ENCODE results near the gene SH3RF3.

SH3RF3 gene

DNA sequence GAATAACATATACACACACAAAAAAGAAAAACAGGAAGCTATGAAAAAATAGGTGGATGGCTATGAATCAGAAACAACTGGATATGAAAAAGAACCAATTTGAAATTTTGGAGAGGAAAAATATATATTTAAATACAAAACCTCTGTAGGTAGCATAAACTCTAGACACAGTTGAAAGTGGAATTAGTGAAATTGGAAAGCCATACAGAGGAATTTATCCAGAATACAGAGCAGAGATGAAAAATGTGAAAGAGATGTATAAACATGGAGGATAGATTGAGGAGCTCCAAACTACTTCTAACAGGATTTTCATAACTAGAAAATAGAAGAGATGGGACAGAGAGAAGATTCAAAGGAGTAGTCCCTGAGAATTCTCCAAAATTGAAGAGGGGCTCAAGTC, 315.9 kb downstream of the SH3RF3 start:
- H3K4me3 ChIP-seq (ENCODE audit: severe bottlenecking) = no peak overlapping the region
- DNase-seq (ENCODE audit: low spot score) (no peak), ATAC-seq (ENCODE audit: low read depth) (no peak)
- no peaks in the 10 kb centered on the region for H3K36me3 ChIP-seq (ENCODE audit: low read depth)
- no peaks in the 10 kb centered on the region for H3K4me1 ChIP-seq (ENCODE audit: insufficient read depth, poor library complexity, severe bottlenecking)
- TF ChIP-seq, protein P1, sequence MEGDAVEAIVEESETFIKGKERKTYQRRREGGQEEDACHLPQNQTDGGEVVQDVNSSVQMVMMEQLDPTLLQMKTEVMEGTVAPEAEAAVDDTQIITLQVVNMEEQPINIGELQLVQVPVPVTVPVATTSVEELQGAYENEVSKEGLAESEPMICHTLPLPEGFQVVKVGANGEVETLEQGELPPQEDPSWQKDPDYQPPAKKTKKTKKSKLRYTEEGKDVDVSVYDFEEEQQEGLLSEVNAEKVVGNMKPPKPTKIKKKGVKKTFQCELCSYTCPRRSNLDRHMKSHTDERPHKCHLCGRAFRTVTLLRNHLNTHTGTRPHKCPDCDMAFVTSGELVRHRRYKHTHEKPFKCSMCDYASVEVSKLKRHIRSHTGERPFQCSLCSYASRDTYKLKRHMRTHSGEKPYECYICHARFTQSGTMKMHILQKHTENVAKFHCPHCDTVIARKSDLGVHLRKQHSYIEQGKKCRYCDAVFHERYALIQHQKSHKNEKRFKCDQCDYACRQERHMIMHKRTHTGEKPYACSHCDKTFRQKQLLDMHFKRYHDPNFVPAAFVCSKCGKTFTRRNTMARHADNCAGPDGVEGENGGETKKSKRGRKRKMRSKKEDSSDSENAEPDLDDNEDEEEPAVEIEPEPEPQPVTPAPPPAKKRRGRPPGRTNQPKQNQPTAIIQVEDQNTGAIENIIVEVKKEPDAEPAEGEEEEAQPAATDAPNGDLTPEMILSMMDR (IDR thresholded peaks at IDR 0.05; ENCODE audit: poor library complexity, severe bottlenecking) = no peak
- H3K27ac ChIP-seq (ENCODE audit: poor library complexity, severe bottlenecking) = no peak overlapping the region
- H3K27me3 ChIP-seq (ENCODE audit: insufficient read depth, poor library complexity, severe bottlenecking) = no peaks in the 10 kb centered on the region
- peaks cover 22% of the 10 kb centered on the region for H3K9me3 ChIP-seq (ENCODE audit: severe bottlenecking)

DNA sequence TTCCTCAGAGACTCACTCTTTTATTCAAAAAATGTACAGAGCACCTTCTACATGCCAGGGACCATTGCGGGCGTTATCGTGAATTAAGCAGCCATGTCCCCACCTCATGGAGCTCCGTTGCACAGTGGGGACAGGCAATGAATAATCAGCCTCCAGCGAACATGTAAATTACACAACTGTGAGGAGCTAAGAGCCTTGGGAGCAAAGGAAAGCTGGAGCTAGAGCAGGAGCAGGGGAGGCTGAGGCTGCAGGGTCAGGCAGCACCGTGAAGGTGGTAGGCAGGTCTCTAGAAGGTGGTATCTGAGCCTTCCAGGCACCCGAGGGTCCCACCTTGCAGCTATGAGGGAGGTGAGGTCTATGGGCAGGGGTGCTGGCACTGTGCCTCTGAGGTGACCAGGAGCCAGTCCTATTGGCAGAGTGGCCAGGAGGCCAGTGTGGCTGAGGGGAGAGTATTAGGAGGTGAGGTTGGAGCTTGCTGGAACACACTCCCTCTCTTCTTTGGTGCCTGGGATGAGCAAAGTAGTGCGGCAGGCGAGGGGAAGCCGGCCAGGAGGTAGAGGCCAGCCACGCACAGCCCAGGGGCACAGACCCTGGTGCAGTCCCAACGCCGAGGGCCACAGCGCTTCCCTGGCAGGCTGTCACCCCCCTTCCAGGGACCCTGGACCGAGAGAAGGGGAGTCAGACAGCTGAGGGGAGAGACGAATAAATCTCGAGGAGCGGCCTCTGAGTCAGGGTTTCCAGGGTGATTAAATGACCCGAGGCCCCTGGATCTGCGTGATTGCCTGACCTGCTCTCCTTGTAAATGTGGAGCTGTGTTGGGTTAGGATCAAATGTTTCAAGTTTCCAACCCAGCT, 317.5 kb downstream of the SH3RF3 start:
- no peak for ATAC-seq (ENCODE audit: low read depth)
- DNase-seq (ENCODE audit: low spot score) = no peak
- peaks cover 17% of the 10 kb centered on the region for H3K9me3 ChIP-seq (ENCODE audit: severe bottlenecking)
- no peaks in the 10 kb centered on the region for H3K36me3 ChIP-seq (ENCODE audit: low read depth)
- no peaks in the 10 kb centered on the region for H3K27me3 ChIP-seq (ENCODE audit: insufficient read depth, poor library complexity, severe bottlenecking)
- no peak overlapping the region for H3K4me3 ChIP-seq (ENCODE audit: severe bottlenecking)
- H3K4me1 ChIP-seq (ENCODE audit: insufficient read depth, poor library complexity, severe bottlenecking) = no peaks in the 10 kb centered on the region
- H3K27ac ChIP-seq (ENCODE audit: poor library complexity, severe bottlenecking) = no peak overlapping the region
- TF ChIP-seq, protein P1 (IDR thresholded peaks at IDR 0.05; ENCODE audit: poor library complexity, severe bottlenecking) = no peak

DNA sequence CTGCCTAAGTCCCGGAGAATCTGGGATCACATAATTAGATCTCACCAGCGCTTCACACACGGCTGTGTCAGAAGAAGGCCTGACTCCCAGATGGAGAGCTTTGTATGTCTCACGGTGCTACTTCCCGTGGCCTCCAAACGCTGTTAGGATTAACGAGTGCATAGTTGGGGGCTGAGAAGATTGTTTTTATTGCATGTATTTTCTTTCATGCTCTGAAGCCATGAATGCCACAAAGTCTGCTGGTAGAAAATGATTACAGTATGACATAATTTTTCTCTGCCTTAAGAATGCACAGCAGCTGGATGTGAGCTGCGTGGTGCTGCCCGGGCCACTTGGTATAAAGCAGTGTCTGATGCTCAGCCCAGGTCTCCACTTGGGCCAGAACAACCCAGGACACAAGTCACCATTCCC, 318.3 kb downstream of the SH3RF3 start:
- TF ChIP-seq, protein P1 (IDR thresholded peaks at IDR 0.05; ENCODE audit: poor library complexity, severe bottlenecking) = no peak

DNA sequence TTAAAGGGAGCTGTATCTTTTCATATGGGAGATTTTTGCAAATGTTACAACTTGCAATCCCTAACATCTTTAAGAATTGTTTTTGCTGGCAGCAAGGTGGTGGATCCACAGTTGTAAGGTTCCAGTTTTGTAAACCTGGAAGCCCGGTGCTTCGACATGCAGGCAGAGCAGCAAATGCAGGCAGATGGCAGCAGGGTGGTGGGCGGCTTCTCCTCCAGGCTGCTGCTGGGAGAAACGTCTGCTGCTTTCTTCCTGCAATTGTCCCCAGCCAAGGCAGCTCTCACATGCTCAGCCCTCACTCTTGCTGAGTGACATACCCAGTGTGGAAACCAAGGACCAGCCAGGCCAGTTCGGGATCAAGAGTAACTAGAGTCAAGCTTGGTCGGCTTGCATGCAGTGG, 318.8 kb downstream of the SH3RF3 start:
- H3K36me3 ChIP-seq (ENCODE audit: low read depth) = no peaks in the 10 kb centered on the region
- ATAC-seq (ENCODE audit: low read depth) (no peak), DNase-seq (ENCODE audit: low spot score) (no peak)
- no peak overlapping the region for H3K27ac ChIP-seq (ENCODE audit: poor library complexity, severe bottlenecking)
- H3K27me3 ChIP-seq (ENCODE audit: insufficient read depth, poor library complexity, severe bottlenecking) = no peaks in the 10 kb centered on the region
- TF ChIP-seq, protein P1 (IDR thresholded peaks at IDR 0.05; ENCODE audit: poor library complexity, severe bottlenecking) = no peak
- H3K4me3 ChIP-seq (ENCODE audit: severe bottlenecking) = no peak overlapping the region
- no peaks in the 10 kb centered on the region for H3K4me1 ChIP-seq (ENCODE audit: insufficient read depth, poor library complexity, severe bottlenecking)
- H3K9me3 ChIP-seq (ENCODE audit: severe bottlenecking) = peaks cover 15% of the 10 kb centered on the region

More for the DNA sequence above, 318.3 kb downstream of the SH3RF3 start:
- Histone ChIP-seq H3K4me1 (ENCODE audit: insufficient read depth, poor library complexity, severe bottlenecking) (no peaks in the 10 kb centered on the region), H3K27ac (ENCODE audit: poor library complexity, severe bottlenecking) (no peak overlapping the region), H3K9me3 (ENCODE audit: severe bottlenecking) (peaks cover 15% of the 10 kb centered on the region), H3K4me3 (ENCODE audit: severe bottlenecking) (no peak overlapping the region), H3K27me3 (ENCODE audit: insufficient read depth, poor library complexity, severe bottlenecking) (no peaks in the 10 kb centered on the region), H3K36me3 (ENCODE audit: low read depth) (no peaks in the 10 kb centered on the region)
- DNase-seq (ENCODE audit: low spot score) (no peak), ATAC-seq (ENCODE audit: low read depth) (no peak)

DNA sequence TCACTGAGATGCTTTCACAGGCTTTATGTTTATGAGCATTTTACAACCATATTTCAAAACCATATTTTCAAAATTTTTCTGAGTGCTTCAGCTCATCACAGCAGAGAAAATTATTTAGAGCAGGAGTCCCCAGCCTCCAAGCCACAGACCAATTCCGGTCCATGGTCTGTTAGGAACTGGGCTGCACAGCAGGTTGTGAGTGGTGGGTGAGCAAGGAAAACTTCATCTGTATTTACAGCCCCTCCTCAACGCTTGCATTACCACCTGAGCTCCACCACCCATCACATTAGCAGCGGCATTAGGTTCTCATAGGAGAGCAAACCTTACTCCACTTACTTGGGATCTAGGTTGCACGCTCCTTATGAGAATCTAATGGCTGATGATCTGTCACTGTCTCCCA, 319.2 kb downstream of the SH3RF3 start:
- no peak for ATAC-seq (ENCODE audit: low read depth)
- TF ChIP-seq, protein P1 (IDR thresholded peaks at IDR 0.05; ENCODE audit: poor library complexity, severe bottlenecking) = no peak

More for the DNA sequence above, 319.2 kb downstream of the SH3RF3 start:
- Histone ChIP-seq H3K27me3 (ENCODE audit: insufficient read depth, poor library complexity, severe bottlenecking) (no peaks in the 10 kb centered on the region), H3K4me3 (ENCODE audit: severe bottlenecking) (no peak overlapping the region), H3K9me3 (ENCODE audit: severe bottlenecking) (peaks cover 11% of the 10 kb centered on the region), H3K27ac (ENCODE audit: poor library complexity, severe bottlenecking) (no peak overlapping the region), H3K4me1 (ENCODE audit: insufficient read depth, poor library complexity, severe bottlenecking) (no peaks in the 10 kb centered on the region), H3K36me3 (ENCODE audit: low read depth) (no peaks in the 10 kb centered on the region)
- DNase-seq (ENCODE audit: low spot score) = no peak

Data from RWPE2 (cell line).